Vagina (tissue), 2 donors: ENCODE results near the gene TXNRD2.

ENCODE experiments used
- CTCF ChIP-seq, 3 experiments: fragments of 450-650 bp in 2 of 3; fragments of 200-600 bp in 1 of 3; sonication (generic) in 1 of 3; IDR thresholded peaks; one replicate each; pipeline ENCODE4 v1.5.1; 2017 to 2019; ENCODE audit warnings: antibody characterized with exemption in 3 of 3, mild to moderate bottlenecking in 2 of 3, moderate library complexity in 2 of 3
- POLR2A ChIP-seq, 2 donors: fragments of 450-650 bp; IDR thresholded peaks; one replicate each; pipeline ENCODE4 v1.6.1; 2017; ENCODE audit warnings: antibody characterized with exemption in 2 of 2, mild to moderate bottlenecking in 2 of 2, moderate library complexity in 2 of 2
- POLR2AphosphoS5 ChIP-seq, 2 donors: sonication (generic); formaldehyde crosslinking; IDR thresholded peaks; one replicate each; pipeline ENCODE4 v1.9.0; 2017; ENCODE audit warnings: antibody characterized with exemption in 2 of 2, mild to moderate bottlenecking in 2 of 2, low read depth in 1 of 2; ENCODE audit not compliant: insufficient read depth in 1 of 2

- TF ChIP-seq CTCF (IDR thresholded peaks at IDR 0.05) (no peak), POLR2AphosphoS5 (IDR thresholded peaks at IDR 0.05; ENCODE audit: insufficient read depth in 1 of 2, low read depth in 1 of 2) (no peak), POLR2A (IDR thresholded peaks at IDR 0.05) (no peak)
Observed at GRCh38 chr22:19984201-19984753, 42.7 kb upstream of the TXNRD2 start.
